ENCODE data around the gene DNAJB14.

GRCh38 chr4:99894998-99895397, 51.4 kb downstream of the DNAJB14 start:
- TF ChIP-seq JUND (CRISPR knock-in tag; IDR thresholded peaks at IDR 0.05) (no peak), ATF2 (CRISPR knock-in tag; IDR thresholded peaks at IDR 0.05) (no peak), POLR2A (IDR thresholded peaks at IDR 0.05; ENCODE audit: insufficient read depth in 1 of 2, low read depth in 2 of 2, low read length in 2 of 2) (no peak), ZNF709 (CRISPR knock-in tag; IDR thresholded peaks at IDR 0.05) (no peak), ELF1 (CRISPR knock-in tag; IDR thresholded peaks at IDR 0.05) (no peak), ARNT2 (CRISPR knock-in tag; IDR thresholded peaks at IDR 0.05; ENCODE audit: low read depth) (no peak)

Measured in HepG2 (cell line).